ENCODE results near the gene NOP16. TPM values are rescaled to one million over a fixed set of nuclear protein-coding genes. Genes with fewer than 3 reads are reported as not detected.

The NOP16 gene
- total and polyA plus RNA-seq, 2 of the 13 experiments (the other 11 are each of a cell fraction or from before 2014, with no cell fraction given) = 43.3 to 48.4 TPM

DNA sequence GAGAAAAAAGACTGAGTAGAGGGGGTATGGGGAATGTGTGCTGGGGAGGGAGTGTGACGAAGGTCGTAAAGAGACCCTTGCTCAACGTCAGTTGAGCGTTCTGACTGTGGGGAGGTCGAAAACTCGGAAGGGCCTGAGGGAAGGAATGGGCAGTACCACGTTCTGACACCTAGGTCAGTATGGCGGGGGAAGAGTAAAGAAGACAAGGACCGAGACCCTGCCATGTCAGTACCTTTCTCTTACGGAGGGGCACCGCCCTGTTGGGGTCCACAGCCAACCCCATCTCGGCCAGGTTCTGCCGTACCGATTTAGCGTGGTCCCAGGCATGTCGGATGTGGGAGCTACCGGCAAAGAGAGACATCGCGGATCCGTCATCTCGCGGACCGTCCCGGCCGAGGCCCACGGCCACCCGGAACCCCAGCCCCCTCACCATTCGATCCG is 375 bp downstream of the NOP16 start (continued):
- TF ChIP-seq, protein P1, sequence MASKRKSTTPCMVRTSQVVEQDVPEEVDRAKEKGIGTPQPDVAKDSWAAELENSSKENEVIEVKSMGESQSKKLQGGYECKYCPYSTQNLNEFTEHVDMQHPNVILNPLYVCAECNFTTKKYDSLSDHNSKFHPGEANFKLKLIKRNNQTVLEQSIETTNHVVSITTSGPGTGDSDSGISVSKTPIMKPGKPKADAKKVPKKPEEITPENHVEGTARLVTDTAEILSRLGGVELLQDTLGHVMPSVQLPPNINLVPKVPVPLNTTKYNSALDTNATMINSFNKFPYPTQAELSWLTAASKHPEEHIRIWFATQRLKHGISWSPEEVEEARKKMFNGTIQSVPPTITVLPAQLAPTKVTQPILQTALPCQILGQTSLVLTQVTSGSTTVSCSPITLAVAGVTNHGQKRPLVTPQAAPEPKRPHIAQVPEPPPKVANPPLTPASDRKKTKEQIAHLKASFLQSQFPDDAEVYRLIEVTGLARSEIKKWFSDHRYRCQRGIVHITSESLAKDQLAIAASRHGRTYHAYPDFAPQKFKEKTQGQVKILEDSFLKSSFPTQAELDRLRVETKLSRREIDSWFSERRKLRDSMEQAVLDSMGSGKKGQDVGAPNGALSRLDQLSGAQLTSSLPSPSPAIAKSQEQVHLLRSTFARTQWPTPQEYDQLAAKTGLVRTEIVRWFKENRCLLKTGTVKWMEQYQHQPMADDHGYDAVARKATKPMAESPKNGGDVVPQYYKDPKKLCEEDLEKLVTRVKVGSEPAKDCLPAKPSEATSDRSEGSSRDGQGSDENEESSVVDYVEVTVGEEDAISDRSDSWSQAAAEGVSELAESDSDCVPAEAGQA (IDR thresholded peaks at IDR 0.05; ENCODE audit: low read depth) = 0 out of 2 replicates have a peak, but pooled peaks have one; percentile 15
- TF ChIP-seq, protein P1 (CRISPR knock-in tag; IDR thresholded peaks at IDR 0.05; ENCODE audit: borderline replicate concordance) = no peak
- TF ChIP-seq KLF6 (CRISPR knock-in tag; IDR thresholded peaks at IDR 0.05) (0 out of 2 replicates have a peak, but pooled peaks have one; percentile 2), NAIF1 (CRISPR knock-in tag; IDR thresholded peaks at IDR 0.05; ENCODE audit: borderline replicate concordance) (0 out of 2 replicates have a peak, but pooled peaks have one; percentile 4), ZNF782 (CRISPR knock-in tag; IDR thresholded peaks at IDR 0.05; ENCODE audit: borderline replicate concordance) (peak; percentile 92; the same call in 1 of the 2 replicates), ZC3H4 (CRISPR knock-in tag; IDR thresholded peaks at IDR 0.05; ENCODE audit: borderline replicate concordance) (0 out of 2 replicates have a peak, but pooled peaks have one; percentile 19), RBFOX2 (IDR thresholded peaks at IDR 0.05; ENCODE audit: low read depth, low read length) (peak; percentile 79; the same call in 1 of the 2 replicates), ZNF543 (CRISPR knock-in tag; IDR thresholded peaks at IDR 0.05) (peak; percentile 88; the same call in 1 of the 2 replicates)
- TF ChIP-seq, protein P2, sequence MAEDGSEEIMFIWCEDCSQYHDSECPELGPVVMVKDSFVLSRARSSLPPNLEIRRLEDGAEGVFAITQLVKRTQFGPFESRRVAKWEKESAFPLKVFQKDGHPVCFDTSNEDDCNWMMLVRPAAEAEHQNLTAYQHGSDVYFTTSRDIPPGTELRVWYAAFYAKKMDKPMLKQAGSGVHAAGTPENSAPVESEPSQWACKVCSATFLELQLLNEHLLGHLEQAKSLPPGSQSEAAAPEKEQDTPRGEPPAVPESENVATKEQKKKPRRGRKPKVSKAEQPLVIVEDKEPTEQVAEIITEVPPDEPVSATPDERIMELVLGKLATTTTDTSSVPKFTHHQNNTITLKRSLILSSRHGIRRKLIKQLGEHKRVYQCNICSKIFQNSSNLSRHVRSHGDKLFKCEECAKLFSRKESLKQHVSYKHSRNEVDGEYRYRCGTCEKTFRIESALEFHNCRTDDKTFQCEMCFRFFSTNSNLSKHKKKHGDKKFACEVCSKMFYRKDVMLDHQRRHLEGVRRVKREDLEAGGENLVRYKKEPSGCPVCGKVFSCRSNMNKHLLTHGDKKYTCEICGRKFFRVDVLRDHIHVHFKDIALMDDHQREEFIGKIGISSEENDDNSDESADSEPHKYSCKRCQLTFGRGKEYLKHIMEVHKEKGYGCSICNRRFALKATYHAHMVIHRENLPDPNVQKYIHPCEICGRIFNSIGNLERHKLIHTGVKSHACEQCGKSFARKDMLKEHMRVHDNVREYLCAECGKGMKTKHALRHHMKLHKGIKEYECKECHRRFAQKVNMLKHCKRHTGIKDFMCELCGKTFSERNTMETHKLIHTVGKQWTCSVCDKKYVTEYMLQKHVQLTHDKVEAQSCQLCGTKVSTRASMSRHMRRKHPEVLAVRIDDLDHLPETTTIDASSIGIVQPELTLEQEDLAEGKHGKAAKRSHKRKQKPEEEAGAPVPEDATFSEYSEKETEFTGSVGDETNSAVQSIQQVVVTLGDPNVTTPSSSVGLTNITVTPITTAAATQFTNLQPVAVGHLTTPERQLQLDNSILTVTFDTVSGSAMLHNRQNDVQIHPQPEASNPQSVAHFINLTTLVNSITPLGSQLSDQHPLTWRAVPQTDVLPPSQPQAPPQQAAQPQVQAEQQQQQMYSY (CRISPR knock-in tag; IDR thresholded peaks at IDR 0.05) = peak; percentile 91
